ENCODE measurements around the gene SYTL3. TPM values are rescaled to one million over a fixed set of nuclear protein-coding genes. Genes with fewer than 3 reads are reported as not detected.

The SYTL3 gene
- total RNA-seq, 1 experiment from 2014 or later = 1.8 TPM

GRCh38 chr6:158660333-158660754 lies 10.5 kb downstream of the SYTL3 start:
- Histone ChIP-seq H3K4me1 (ENCODE audit: insufficient read depth, low read length) (peaks cover 15% of the 10 kb centered on the region), H3K9me2 (replicated peaks; ENCODE audit: low read length) (no peaks in the 10 kb centered on the region), H3F3A (ENCODE audit: low read length, unreplicated experiment) (no peaks in the 10 kb centered on the region), H3K9ac (ENCODE audit: low read length) (no peak overlapping the region), H3K79me2 (ENCODE audit: low read length) (no peaks in the 10 kb centered on the region), H3K36me3 (ENCODE audit: low read depth, low read length) (no peaks in the 10 kb centered on the region), H3K4me3 (ENCODE audit: low read length) (no peak overlapping the region), H3K4me2 (ENCODE audit: low read length) (no peak overlapping the region), H3K27me3 (ENCODE audit: low read length) (no peaks in the 10 kb centered on the region), H3K27ac (ENCODE audit: low read length) (no peak overlapping the region), H2AFZ (ENCODE audit: low read length) (0 out of 2 replicates have a peak overlapping the region, but pooled peaks have one; percentile 68), H3K9me3 (ENCODE audit: low read length) (no peaks in the 10 kb centered on the region), H4K20me1 (ENCODE audit: low read length) (no peaks in the 10 kb centered on the region)
- no TSS peak for BruUV-seq (replicated peaks)
- DNase-seq (peak; percentile 68), ATAC-seq (peak; percentile 48)
- intact Hi-C loops (cut with micrococcal nuclease) = loop anchor here (1.0 kb wide), 1 partner anchor 31 kb away; no protein-coding TSS in a partner anchor
- TF ChIP-seq EZH2 (IDR thresholded peaks at IDR 0.05; ENCODE audit: low read length, unreplicated experiment) (no peak), EZH2phosphoT487 (IDR thresholded peaks at IDR 0.05; ENCODE audit: borderline replicate concordance, low read length) (no peak), CTCF (conservative IDR thresholded peaks at IDR 0.05; ENCODE audit: low read depth, low read length) (peak; percentile 71)
- POLR2A ChIA-PET (ENCODE audit: unreplicated experiment) = no interaction called here
- CTCF ChIA-PET = interaction anchor here (1.0 to 1.2 kb wide), 3 partner anchors 16 to 446 kb away, joined by 3 to 8 read pairs (median 7); partner anchors contain the start of gene DYNLT1

- Histone ChIP-seq H3K27ac (ENCODE audit: low read length) (no peak overlapping the region), H3K4me3 (ENCODE audit: low read length) (no peak overlapping the region), H3K4me2 (ENCODE audit: low read length) (no peak overlapping the region), H3K27me3 (ENCODE audit: low read length) (no peaks in the 10 kb centered on the region), H3K9me3 (ENCODE audit: low read length) (no peaks in the 10 kb centered on the region), H3K9me2 (replicated peaks; ENCODE audit: low read length) (no peaks in the 10 kb centered on the region), H3K36me3 (ENCODE audit: low read depth, low read length) (no peaks in the 10 kb centered on the region), H2AFZ (ENCODE audit: low read length) (no peak overlapping the region), H3K9ac (ENCODE audit: low read length) (no peak overlapping the region), H3F3A (ENCODE audit: low read length, unreplicated experiment) (no peaks in the 10 kb centered on the region), H3K79me2 (ENCODE audit: low read length) (no peaks in the 10 kb centered on the region), H3K4me1 (ENCODE audit: insufficient read depth, low read length) (peaks cover 15% of the 10 kb centered on the region), H4K20me1 (ENCODE audit: low read length) (no peaks in the 10 kb centered on the region)
- ChIA-PET CTCF (no interaction called here), POLR2A (ENCODE audit: unreplicated experiment) (no interaction called here)
- DNase-seq (peak; percentile 44), ATAC-seq (no peak)
- TF ChIP-seq EZH2 (IDR thresholded peaks at IDR 0.05; ENCODE audit: low read length, unreplicated experiment) (no peak), CTCF (conservative IDR thresholded peaks at IDR 0.05; ENCODE audit: low read depth, low read length) (peak; percentile 29; the same call in 1 of the 2 replicates)
- no TSS peak for BruUV-seq (replicated peaks)
- intact Hi-C loops (cut with micrococcal nuclease) = no loop called here
Observed at GRCh38 chr6:158661156-158661685, 11.4 kb downstream of the SYTL3 start.

- peaks cover 15% of the 10 kb centered on the region for H3K4me1 ChIP-seq (ENCODE audit: insufficient read depth, low read length)
- no peaks in the 10 kb centered on the region for H3K79me2 ChIP-seq (ENCODE audit: low read length)
- no peaks in the 10 kb centered on the region for H3K27me3 ChIP-seq (ENCODE audit: low read length)
- H4K20me1 ChIP-seq (ENCODE audit: low read length) = no peaks in the 10 kb centered on the region
- ATAC-seq (no peak), DNase-seq (no peak)
- H3K4me3 ChIP-seq (ENCODE audit: low read length) = peak overlapping the region; percentile 57
- H3F3A ChIP-seq (ENCODE audit: low read length, unreplicated experiment) = no peaks in the 10 kb centered on the region
- H3K36me3 ChIP-seq (ENCODE audit: low read depth, low read length) = no peaks in the 10 kb centered on the region
- no peak overlapping the region for H3K27ac ChIP-seq (ENCODE audit: low read length)
- BruUV-seq (replicated peaks) = no TSS peak
- peak overlapping the region; percentile 82 for H2AFZ ChIP-seq (ENCODE audit: low read length)
- ChIA-PET CTCF (interaction anchor here (0.5 kb wide), 1 partner anchor 442 kb away, joined by 4 read pairs; no protein-coding TSS in a partner anchor), POLR2A (ENCODE audit: unreplicated experiment) (interaction anchor here (0.6 kb wide), 3 partner anchors 18 to 1065 kb away, joined by 3 to 17 read pairs (median 4); partner anchors contain the start of genes DYNLT1 and WTAP)
- H3K4me2 ChIP-seq (ENCODE audit: low read length) = peak overlapping the region; percentile 74
- H3K9me2 ChIP-seq (replicated peaks; ENCODE audit: low read length) = no peaks in the 10 kb centered on the region
- TF ChIP-seq CTCF (conservative IDR thresholded peaks at IDR 0.05; ENCODE audit: low read depth, low read length) (no peak), EZH2 (IDR thresholded peaks at IDR 0.05; ENCODE audit: low read length, unreplicated experiment) (no peak), EZH2phosphoT487 (IDR thresholded peaks at IDR 0.05; ENCODE audit: borderline replicate concordance, low read length) (no peak)
- intact Hi-C loops (cut with micrococcal nuclease) = no loop called here
- H3K9me3 ChIP-seq (ENCODE audit: low read length) = no peaks in the 10 kb centered on the region
- no peak overlapping the region for H3K9ac ChIP-seq (ENCODE audit: low read length)
Observed at GRCh38 chr6:158662607-158662953, 12.7 kb downstream of the SYTL3 start.

Data from PC-3 (cell line).